Measurements from ENCODE around the gene ST3GAL4. TPM values are rescaled to one million over a fixed set of nuclear protein-coding genes. Genes with fewer than 3 reads are reported as not detected.
"Not testable (repeated sequence)": the region's sequence is repeated elsewhere in the genome, so short reads cannot be mapped to it uniquely, and the experiment has no call there.

The ST3GAL4 gene
- total RNA-seq, 1 donor from 2014 or later, result 26.2 TPM

DNA sequence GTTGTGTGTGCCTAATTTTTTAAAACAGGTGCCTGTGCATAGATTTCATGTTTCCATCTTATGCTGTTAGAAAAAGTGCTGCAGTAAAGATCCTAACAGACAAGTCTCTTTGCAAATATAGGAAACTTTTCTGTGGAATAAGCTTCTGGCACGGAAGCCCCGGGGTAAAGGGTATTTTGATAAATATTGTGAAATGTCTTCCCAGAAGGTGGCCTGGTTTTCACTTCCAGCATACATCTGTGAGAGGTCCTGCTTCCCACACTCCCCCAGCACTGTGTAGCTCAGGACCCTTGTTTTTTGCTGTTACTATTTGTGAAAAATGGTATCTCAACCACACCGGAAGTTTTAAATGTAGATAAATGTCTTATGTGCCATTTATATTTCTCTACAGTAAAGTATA lies 14.5 kb downstream of the ST3GAL4 start:
- H3K4me3 ChIP-seq, result no peak overlapping the region
- no peaks in the 10 kb centered on the region for H3K9me3 ChIP-seq
- H3K4me1 ChIP-seq, result peaks cover 31% of the 10 kb centered on the region
- DNase-seq (no peak), ATAC-seq (no peak)
- TF ChIP-seq, protein P1, sequence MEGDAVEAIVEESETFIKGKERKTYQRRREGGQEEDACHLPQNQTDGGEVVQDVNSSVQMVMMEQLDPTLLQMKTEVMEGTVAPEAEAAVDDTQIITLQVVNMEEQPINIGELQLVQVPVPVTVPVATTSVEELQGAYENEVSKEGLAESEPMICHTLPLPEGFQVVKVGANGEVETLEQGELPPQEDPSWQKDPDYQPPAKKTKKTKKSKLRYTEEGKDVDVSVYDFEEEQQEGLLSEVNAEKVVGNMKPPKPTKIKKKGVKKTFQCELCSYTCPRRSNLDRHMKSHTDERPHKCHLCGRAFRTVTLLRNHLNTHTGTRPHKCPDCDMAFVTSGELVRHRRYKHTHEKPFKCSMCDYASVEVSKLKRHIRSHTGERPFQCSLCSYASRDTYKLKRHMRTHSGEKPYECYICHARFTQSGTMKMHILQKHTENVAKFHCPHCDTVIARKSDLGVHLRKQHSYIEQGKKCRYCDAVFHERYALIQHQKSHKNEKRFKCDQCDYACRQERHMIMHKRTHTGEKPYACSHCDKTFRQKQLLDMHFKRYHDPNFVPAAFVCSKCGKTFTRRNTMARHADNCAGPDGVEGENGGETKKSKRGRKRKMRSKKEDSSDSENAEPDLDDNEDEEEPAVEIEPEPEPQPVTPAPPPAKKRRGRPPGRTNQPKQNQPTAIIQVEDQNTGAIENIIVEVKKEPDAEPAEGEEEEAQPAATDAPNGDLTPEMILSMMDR (IDR thresholded peaks at IDR 0.05), result no peak
- intact Hi-C loops (cut with DNase I), result no loop called here
- no peaks in the 10 kb centered on the region for H3K27me3 ChIP-seq (ENCODE audit: low read depth)
- H3K27ac ChIP-seq, result no peak overlapping the region
- H3K36me3 ChIP-seq, result no peaks in the 10 kb centered on the region

DNA sequence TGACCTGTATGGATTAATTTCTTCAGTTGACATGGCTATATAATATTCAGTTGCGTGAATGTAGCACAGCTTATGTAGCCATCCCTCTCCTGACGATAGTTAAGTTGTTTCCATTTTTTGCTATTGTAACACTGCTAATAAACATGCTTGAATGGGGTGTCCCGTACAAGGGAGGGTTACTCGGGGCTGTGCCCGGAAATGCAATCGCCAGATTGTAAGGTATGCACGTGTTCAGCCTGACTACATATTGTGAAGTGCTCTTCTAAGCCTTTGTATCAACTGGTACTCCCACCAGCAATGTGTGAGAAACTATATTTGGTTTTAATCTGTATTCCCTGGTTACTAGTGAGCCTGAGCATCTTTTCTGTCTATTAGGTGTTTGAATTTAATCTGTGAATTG lies 16.1 kb downstream of the ST3GAL4 start:
- no peak for DNase-seq
- intact Hi-C loops (cut with DNase I), result no loop called here
- Histone ChIP-seq H3K9me3 (no peaks in the 10 kb centered on the region), H3K27ac (no peak overlapping the region), H3K27me3 (ENCODE audit: low read depth) (no peaks in the 10 kb centered on the region), H3K36me3 (no peaks in the 10 kb centered on the region), H3K4me3 (no peak overlapping the region), H3K4me1 (peaks cover 18% of the 10 kb centered on the region)
- peak; percentile 40 to 62 for ATAC-seq
- TF ChIP-seq, protein P1 (IDR thresholded peaks at IDR 0.05), result no peak

DNA sequence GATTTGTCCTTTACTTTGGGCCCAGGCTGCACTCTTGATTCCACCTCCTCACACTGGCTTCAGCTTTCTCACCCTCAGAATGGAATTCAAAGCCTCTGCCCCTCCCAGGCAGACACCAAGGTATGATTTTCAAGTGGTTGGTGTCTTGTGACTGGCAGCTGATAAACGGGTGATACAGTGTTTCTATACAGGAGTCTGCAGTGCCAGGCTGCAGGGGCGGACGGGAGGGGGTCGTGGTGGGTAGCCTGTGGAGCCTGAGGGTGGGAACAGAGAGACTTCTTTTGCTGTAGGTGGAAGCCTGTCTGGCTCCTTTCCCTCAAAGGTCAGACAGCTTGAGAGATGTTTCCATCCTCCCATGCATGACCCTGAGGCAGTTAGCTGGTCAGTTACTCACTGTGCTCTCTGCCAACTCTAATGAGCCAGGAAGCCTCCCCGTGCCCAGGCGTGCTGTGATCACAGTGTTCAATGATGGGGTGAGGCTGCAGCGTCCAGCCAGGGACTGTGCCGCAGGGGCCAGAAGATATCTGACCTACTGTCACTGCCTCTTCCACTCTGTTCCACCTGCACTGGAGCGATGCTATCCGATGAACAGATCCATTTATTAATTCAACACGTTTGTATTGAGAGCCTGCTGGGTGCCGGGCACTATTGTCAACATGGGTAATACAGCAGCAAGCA lies 18.0 kb downstream of the ST3GAL4 start:
- Histone ChIP-seq H3K27ac (peak overlapping the region; percentile 33), H3K4me1 (peaks cover 12% of the 10 kb centered on the region)
- H3K27me3 ChIP-seq (ENCODE audit: low read depth); DNase-seq; H3K4me3 ChIP-seq; H3K36me3 ChIP-seq; intact Hi-C loops (cut with DNase I); H3K9me3 ChIP-seq: not testable (repeated sequence)
- peak; percentile 55 to 71 for ATAC-seq

DNA sequence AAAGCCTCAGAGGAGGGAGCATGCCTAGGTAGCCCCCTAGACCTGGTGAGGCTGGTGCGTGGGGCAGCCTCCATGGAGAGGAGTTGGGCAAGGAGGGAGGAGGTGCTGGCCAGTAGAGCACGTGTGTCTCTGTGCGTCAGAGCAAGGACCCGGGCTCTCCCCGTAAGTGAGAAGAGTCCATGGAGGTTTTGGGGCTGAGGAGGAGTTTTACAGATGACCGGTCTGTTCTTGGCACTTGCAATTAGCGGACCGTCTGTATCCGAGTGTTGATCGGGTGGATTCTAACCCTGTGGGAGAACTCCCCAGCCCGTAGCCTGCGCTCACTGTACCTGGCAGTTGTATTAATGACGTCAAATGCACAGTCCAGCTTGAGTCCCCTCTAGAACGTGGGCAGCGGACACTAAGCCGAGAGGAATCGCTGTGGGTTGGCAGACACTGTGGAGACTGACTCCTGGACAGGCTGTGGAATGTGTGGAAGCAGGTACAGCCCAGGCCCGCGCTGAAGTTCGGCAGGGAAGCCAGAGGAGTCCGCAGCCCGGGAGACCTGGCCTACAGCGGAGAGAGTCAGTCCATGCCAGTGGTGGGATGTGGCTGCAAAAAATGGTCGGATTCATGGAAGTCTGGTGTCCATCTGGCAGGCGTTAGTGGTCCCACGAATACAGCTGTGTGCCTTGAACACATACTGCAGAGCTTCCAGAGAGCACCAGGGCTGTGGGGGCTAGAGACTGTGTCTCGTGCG lies 19.2 kb downstream of the ST3GAL4 start:
- H3K36me3 ChIP-seq; H3K27me3 ChIP-seq (ENCODE audit: low read depth); H3K4me1 ChIP-seq; intact Hi-C loops (cut with DNase I); DNase-seq; H3K27ac ChIP-seq; H3K4me3 ChIP-seq; H3K9me3 ChIP-seq: not testable (repeated sequence)
- ATAC-seq, result peak; percentile 21 to 23

DNA sequence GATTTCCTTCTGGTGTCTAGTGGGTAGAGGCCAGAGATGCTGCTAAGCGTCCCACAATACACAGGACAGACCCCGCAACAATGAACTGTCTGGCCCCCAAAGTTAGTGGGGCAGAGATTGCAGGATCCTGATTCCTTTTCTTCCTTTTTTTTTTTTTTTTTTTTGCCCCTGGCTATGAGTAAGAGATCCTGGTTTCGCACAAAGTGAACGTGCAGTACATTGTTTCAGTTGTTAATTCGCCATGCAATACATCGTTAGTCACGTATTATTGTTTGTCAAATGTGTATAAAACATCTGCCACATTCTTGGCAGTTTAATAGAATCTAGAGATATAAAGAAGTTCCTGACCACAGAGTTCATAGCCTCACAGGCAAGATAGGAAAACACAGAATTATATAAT lies 20.2 kb downstream of the ST3GAL4 start:
- Histone ChIP-seq H3K27ac (no peak overlapping the region), H3K4me1 (peaks cover 7% of the 10 kb centered on the region), H3K9me3 (no peaks in the 10 kb centered on the region), H3K4me3 (no peak overlapping the region), H3K27me3 (ENCODE audit: low read depth) (no peaks in the 10 kb centered on the region), H3K36me3 (no peaks in the 10 kb centered on the region)
- DNase-seq (no peak), ATAC-seq (no peak)
- intact Hi-C loops (cut with DNase I), result no loop called here
- TF ChIP-seq, protein P1 (IDR thresholded peaks at IDR 0.05), result no peak

DNA sequence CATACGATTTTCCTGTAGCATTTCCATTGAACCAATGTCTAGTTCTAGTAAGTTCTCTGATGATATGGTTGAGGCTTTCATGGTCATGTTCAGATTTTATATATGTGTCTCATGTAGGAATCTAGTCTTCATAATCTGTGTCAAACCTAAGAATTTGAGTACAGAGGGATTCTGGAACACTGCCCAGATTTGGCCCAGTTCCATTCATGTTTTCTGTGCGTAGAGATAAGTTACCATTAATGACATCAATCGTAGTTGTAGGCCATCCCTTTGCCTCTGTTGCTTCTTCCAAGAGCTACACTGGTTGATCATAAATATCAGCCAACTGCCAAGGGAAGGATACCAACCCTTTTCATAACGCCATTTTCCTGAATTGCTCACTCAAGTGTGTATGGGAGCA lies 23.3 kb downstream of the ST3GAL4 start:
- Histone ChIP-seq H3K27me3 (ENCODE audit: low read depth) (no peaks in the 10 kb centered on the region), H3K4me1 (peaks cover 7% of the 10 kb centered on the region), H3K9me3 (no peaks in the 10 kb centered on the region), H3K27ac (no peak overlapping the region), H3K36me3 (no peaks in the 10 kb centered on the region), H3K4me3 (no peak overlapping the region)
- ATAC-seq (no peak), DNase-seq (no peak)
- intact Hi-C loops (cut with DNase I), result no loop called here
- TF ChIP-seq, protein P1 (IDR thresholded peaks at IDR 0.05), result no peak
